T-cell (primary cell): Measurements from ENCODE around the gene RAB41. TPM values are rescaled to one million over a fixed set of nuclear protein-coding genes. Genes with fewer than 3 reads are reported as not detected.
"Not testable (repeated sequence)": the region's sequence is repeated elsewhere in the genome, so short reads cannot be mapped to it uniquely, and the experiment has no call there.

Source experiments
- ATAC-seq, 4 experiments: fragments of 200-7000 bp in 3 of 4; fragments of 150-1000 bp in 1 of 4; cut with Tn5 transposase; replicated peaks in 1 of 4; 1 replicate in 3 of 4; 2 replicates in 1 of 4; pipeline ENCODE4 v1.10.0; 2021; ENCODE audit warnings: moderate library complexity in 3 of 4, mild to moderate bottlenecking in 2 of 4, moderate number of reproducible peaks in 1 of 4
- CTCF ChIA-PET, 2 donors: fragments of 300-600 bp; sonication (Branson Sonifier 250); formaldehyde crosslinking; loops; one replicate each; lab custom pipeline; 2022; ENCODE audit warnings: antibody characterized with exemption in 2 of 2; lab: Charles Lee
- POLR2A ChIA-PET, 2 donors: fragments of 300-600 bp; sonication (Branson Sonifier 250); formaldehyde crosslinking; loops; one replicate each; lab custom pipeline; 2022; ENCODE audit warnings: antibody characterized with exemption in 2 of 2; lab: Charles Lee
- DNase-seq, 35 experiments: peaks; one replicate each; pipeline versions ENCODE4 v3.0.0 to v3.0.0-alpha.2; 2013 to 2023
- H3K27ac ChIP-seq: one replicate; pipeline ENCODE4 v1.5.1; 2013; ENCODE audit warnings: low read length
- H3K27me3 ChIP-seq, 2 experiments: replicated peaks in 1 of 2; 1 replicate in 1 of 2; 2 replicates in 1 of 2; pipeline versions ENCODE4 v1.6.1 to v1.7.0; 2013; ENCODE audit warnings: low read length in 1 of 2, mixed read lengths in 1 of 2; ENCODE audit not compliant: control insufficient read depth in 2 of 2, insufficient read depth in 2 of 2; ENCODE audit errors: extremely low read depth in 1 of 2
- H3K36me3 ChIP-seq, 2 donors: 1 replicate in 1 of 2; 2 replicates in 1 of 2; pipeline versions ENCODE4 v1.6.1 to v1.7.0; 2013; ENCODE audit warnings: low read length in 1 of 2; ENCODE audit not compliant: control insufficient read depth in 2 of 2, insufficient read depth in 1 of 2; ENCODE audit errors: extremely low read depth in 1 of 2
- H3K4me1 ChIP-seq, 2 experiments: 1 replicate in 1 of 2; 2 replicates in 1 of 2; pipeline versions ENCODE4 v1.6.1 to v1.7.0; 2013; ENCODE audit warnings: low read length in 2 of 2, mixed read lengths in 1 of 2; ENCODE audit not compliant: insufficient read depth in 2 of 2, control insufficient read depth in 1 of 2; ENCODE audit errors: extremely low read depth in 1 of 2
- H3K4me3 ChIP-seq, 2 donors: 1 replicate in 1 of 2; 2 replicates in 1 of 2; pipeline versions ENCODE4 v1.5.1 to v1.7.0; 2013; ENCODE audit warnings: mild to moderate bottlenecking in 2 of 2, low read length in 1 of 2, moderate library complexity in 1 of 2; ENCODE audit not compliant: control insufficient read depth in 1 of 2; ENCODE audit errors: extremely low read depth in 1 of 2
- H3K9me3 ChIP-seq: 2 replicates; pipeline ENCODE4 v1.7.0; 2013
- H3K27ac Mint-ChIP-seq, 2 donors: one replicate each; pipeline ENCODE4 v1.8.0; 2020 to 2021; ENCODE audit warnings: mild to moderate bottlenecking in 2 of 2, mixed read lengths in 2 of 2
- H3K27me3 Mint-ChIP-seq, 2 donors: one replicate each; pipeline ENCODE4 v1.8.0; 2021 to 2022; ENCODE audit warnings: mixed read lengths in 2 of 2
- H3K36me3 Mint-ChIP-seq: one replicate; pipeline ENCODE4 v1.8.0; 2021; ENCODE audit warnings: mixed read lengths
- H3K4me1 Mint-ChIP-seq, 3 donors: one replicate each; pipeline ENCODE4 v1.8.0; 2020 to 2022; ENCODE audit warnings: mixed read lengths in 3 of 3, mild to moderate bottlenecking in 1 of 3
- H3K4me3 Mint-ChIP-seq, 3 donors: one replicate each; pipeline ENCODE4 v1.8.0; 2020 to 2022; ENCODE audit warnings: mild to moderate bottlenecking in 3 of 3, mixed read lengths in 3 of 3, moderate library complexity in 3 of 3
- H3K9me3 Mint-ChIP-seq, 3 donors: one replicate each; pipeline ENCODE4 v1.8.0; 2020 to 2022; ENCODE audit warnings: mixed read lengths in 3 of 3
- WGBS: methylation state at CpG from one replicate; pipeline ENCODE4 v1.1.5; 2013; ENCODE audit warnings: missing lambda C conversion rate; ENCODE audit not compliant: insufficient coverage; 5-methylcytosine and 5-hydroxymethylcytosine counted together
- total RNA-seq, 35 experiments: library from RNA in 6 of 35; stranded (reverse) in 6 of 35; fragments of 120-200 nt in 1 of 35; gene quantifications; one replicate each; pipeline versions ENCODE4 v1.2.1 to v1.2.4 and lab custom pipeline; 2013 to 2026

RAB41 gene
- total RNA-seq: not detected
- not detected for total RNA-seq (2013)
- 0 reads per million in 29 experiments for total RNA-seq (lab: John Stamatoyannopoulos, UW)

DNA sequence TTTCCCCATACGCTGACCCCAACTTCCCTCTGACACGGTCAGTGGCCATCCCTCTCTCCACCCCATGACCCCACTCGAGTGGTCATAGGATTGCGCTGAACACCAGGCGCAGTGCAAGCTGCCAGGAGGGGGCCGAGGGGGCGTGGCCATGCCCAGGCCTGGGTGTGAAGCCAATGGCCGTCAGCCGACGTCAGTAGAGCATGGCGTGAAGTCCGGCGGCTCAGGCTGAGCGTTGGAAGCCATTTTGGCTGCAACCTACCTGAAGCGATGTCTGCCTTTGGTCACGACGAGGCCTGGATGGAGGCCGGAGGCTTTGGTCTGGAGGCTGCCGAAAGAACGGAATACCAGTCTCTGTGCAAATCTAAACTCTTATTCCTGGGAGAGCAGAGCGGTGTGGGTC, at the start of gene RAB41:
Gene RAB41, plus strand, starts transcription at position 222 of the 400 bp plus-strand sequence. Its CDS starts 46 bp downstream, at position 268.
- peaks cover 0 to 2% of the 10 kb centered on the region in 2 donors for H3K36me3 ChIP-seq
- no peak within 1 kb of the TSS for H3K4me3 Mint-ChIP-seq
- no peaks in the 10 kb centered on the region for H3K4me1 Mint-ChIP-seq
- peaks cover 0 to 18% of the 10 kb centered on the region in 2 donors for H3K27me3 Mint-ChIP-seq
- no peak within 1 kb of the TSS for H3K27ac ChIP-seq
- 95% methylated on average over 8 of the region's 21 CpGs for WGBS
- DNase-seq (no peak), ATAC-seq (no peak)
- H3K27ac Mint-ChIP-seq: no peak within 1 kb of the TSS
- no peak within 1 kb of the TSS for H3K4me3 ChIP-seq
- no peaks in the 10 kb centered on the region for H3K9me3 ChIP-seq
- POLR2A ChIA-PET: no interaction called here
- no peaks in the 10 kb centered on the region for H3K4me1 ChIP-seq
- CTCF ChIA-PET: no interaction called here
- H3K36me3 Mint-ChIP-seq: peaks cover 52% of the 10 kb centered on the region
- no peaks in the 10 kb centered on the region for H3K9me3 Mint-ChIP-seq
- no peaks in the 10 kb centered on the region for H3K27me3 ChIP-seq

DNA sequence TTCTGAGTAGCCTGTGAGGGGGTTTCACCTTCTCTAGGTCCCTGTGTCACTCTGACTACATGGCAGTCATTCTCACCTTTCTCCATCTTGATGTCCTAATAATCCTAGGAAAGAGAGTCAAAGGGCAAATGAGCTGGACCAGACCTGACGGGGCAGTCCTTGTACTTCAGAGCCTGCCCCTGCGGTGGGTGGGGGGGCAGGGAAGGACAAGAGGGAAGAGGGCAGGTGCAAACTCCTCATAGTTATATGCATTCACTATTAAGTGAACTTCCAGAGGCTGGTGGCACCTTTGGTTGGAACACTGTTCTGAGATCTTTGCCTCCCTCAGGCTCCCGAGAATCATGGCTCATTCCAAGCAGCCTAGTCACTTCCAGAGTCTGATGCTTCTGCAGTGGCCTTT, 47.6 kb upstream of the RAB41 start, which contains the start of gene AWAT1:
Gene AWAT1, plus strand, starts transcription at position 301 of the 400 bp plus-strand sequence. Its CDS starts 41 bp downstream, at position 342.
- H3K4me1 Mint-ChIP-seq: peaks cover 0 to 2% (median 0%) of the 10 kb centered on the region in 3 donors
- H3K4me3 Mint-ChIP-seq: no peak within 1 kb of the TSS
- H3K9me3 ChIP-seq: no peaks in the 10 kb centered on the region
- no peak within 1 kb of the TSS for H3K27ac ChIP-seq
- DNase-seq (no peak), ATAC-seq (no peak)
- no peak within 1 kb of the TSS for H3K4me3 ChIP-seq
- H3K36me3 Mint-ChIP-seq: peaks cover 5% of the 10 kb centered on the region
- H3K27ac Mint-ChIP-seq: no peak within 1 kb of the TSS
- peaks cover 0 to 2% of the 10 kb centered on the region in 2 donors for H3K27me3 Mint-ChIP-seq
- ChIA-PET CTCF (no interaction called here), POLR2A (no interaction called here)
- H3K36me3 ChIP-seq: no peaks in the 10 kb centered on the region
- H3K9me3 Mint-ChIP-seq: no peaks in the 10 kb centered on the region
- no CpG with 5 or more reads among the region's 3 CpGs for WGBS
- no peaks in the 10 kb centered on the region for H3K4me1 ChIP-seq
- H3K27me3 ChIP-seq: no peaks in the 10 kb centered on the region

DNA sequence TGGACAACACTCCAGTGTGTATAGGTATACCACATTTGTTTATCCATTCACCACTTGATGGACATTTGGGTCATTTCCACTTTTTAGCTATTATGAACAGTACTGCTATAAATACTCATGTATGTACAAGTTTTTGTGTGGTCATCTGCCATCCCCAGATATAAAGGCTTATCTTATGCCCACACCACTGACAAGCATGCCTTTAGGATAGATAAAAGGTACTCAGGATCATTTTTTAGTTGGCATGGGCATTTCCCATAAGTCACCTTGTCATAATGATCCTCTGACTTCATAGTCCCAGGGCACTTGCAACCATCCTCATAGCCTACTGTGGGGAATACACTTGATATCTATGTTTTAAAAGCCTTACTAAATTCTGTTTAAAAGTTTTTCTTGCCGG, 41.2 kb upstream of the RAB41 start:
- H3K9me3 ChIP-seq: no peaks in the 10 kb centered on the region
- no peak overlapping the region for H3K4me3 Mint-ChIP-seq
- CTCF ChIA-PET: interaction anchor here in 1 of 2 donors (0.6 kb wide), 1 partner anchor 67 kb away, joined by 3 read pairs; no protein-coding TSS in a partner anchor
- H3K4me1 Mint-ChIP-seq: no peaks in the 10 kb centered on the region
- no peaks in the 10 kb centered on the region for H3K27me3 ChIP-seq
- ATAC-seq (no peak), DNase-seq (no peak)
- no peaks in the 10 kb centered on the region for H3K36me3 ChIP-seq
- no peaks in the 10 kb centered on the region for H3K36me3 Mint-ChIP-seq
- POLR2A ChIA-PET: no interaction called here
- H3K27ac Mint-ChIP-seq: no peak overlapping the region
- no peak overlapping the region for H3K27ac ChIP-seq
- no CpG with 5 or more reads among the region's 1 CpG for WGBS
- no peaks in the 10 kb centered on the region for H3K9me3 Mint-ChIP-seq
- peaks cover 2 to 5% of the 10 kb centered on the region in 2 donors for H3K27me3 Mint-ChIP-seq
- no peak overlapping the region for H3K4me3 ChIP-seq
- no peaks in the 10 kb centered on the region for H3K4me1 ChIP-seq

DNA sequence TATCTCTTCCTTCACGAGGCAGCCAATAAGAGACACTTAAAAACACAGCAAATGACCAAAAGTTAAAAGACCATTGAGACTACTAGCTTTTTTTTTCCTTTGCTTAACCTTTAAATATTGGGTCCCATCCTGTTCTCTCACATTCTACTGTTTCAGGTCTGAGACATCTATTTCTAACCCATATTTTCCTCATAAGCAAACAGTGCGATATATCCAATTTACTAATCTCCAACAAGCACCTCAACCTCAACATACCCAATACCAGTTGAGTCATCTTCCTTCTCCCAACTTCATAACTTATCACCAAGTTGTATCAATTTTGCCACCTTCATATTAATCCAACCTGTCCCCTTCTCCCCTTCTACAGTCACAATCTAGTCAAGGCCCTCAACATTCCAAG, 40.5 kb upstream of the RAB41 start:
- Histone ChIP-seq H3K4me1 (no peaks in the 10 kb centered on the region), H3K36me3 (no peaks in the 10 kb centered on the region), H3K27me3 (no peaks in the 10 kb centered on the region), H3K9me3 (no peaks in the 10 kb centered on the region), H3K4me3 (no peak overlapping the region), H3K27ac (no peak overlapping the region)
- Mint-ChIP-seq H3K9me3 (no peaks in the 10 kb centered on the region), H3K27ac (no peak overlapping the region), H3K36me3 (no peaks in the 10 kb centered on the region), H3K4me3 (no peak overlapping the region), H3K4me1 (no peaks in the 10 kb centered on the region), H3K27me3 (peaks cover 2 to 5% of the 10 kb centered on the region in 2 donors)
- POLR2A ChIA-PET: no interaction called here
- no CpG with 5 or more reads among the region's 2 CpGs for WGBS
- ATAC-seq (no peak), DNase-seq (no peak)
- CTCF ChIA-PET: no interaction called here

DNA sequence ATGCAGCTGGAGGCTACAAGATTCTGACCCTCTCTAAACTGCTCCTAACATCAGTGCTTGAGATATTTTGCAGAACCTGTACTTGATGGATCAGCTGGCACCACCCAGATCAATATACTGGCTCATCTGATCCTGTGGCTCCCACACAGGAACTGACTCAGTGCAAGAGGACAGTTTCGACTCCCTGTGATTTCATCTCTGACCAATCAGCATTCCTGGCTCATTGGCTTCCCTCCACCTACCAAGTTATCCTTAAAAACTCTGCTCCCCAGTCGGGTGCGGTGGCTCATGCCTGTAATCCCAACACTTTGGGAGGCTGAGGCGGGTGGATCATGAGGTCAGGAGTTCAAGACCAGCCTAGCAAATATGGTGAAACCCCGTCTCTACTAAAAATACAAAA, 38.4 kb upstream of the RAB41 start:
- H3K4me3 ChIP-seq, H3K9me3 Mint-ChIP-seq, H3K4me3 Mint-ChIP-seq, CTCF ChIA-PET, H3K27ac Mint-ChIP-seq, DNase-seq, H3K36me3 Mint-ChIP-seq, H3K27me3 Mint-ChIP-seq, H3K4me1 ChIP-seq, POLR2A ChIA-PET, H3K36me3 ChIP-seq, ATAC-seq, H3K9me3 ChIP-seq, H3K4me1 Mint-ChIP-seq, H3K27me3 ChIP-seq, H3K27ac ChIP-seq: not testable (repeated sequence)
- 20% methylated on average over 1 of the region's 5 CpGs for WGBS

DNA sequence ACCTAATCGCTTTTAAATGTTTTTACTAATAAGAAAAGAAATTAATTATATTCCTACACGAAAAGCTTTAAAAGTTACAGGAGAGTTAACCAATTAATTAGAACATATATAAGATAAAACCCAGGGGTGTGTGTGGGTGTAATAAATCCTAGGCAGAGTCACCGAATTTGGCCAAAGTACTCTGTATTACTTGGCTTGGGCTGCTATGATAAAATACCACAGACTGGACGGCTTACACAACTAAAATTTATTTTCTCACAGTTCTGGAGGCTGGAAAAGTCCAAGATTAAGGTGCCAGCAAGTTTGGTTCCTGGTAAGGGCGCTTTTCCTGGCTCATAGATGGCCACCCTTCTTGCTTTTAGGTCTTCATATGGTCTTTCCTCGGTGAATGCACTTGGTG, 37.1 kb upstream of the RAB41 start:
- ATAC-seq (no peak), DNase-seq (no peak)
- Mint-ChIP-seq H3K9me3 (no peaks in the 10 kb centered on the region), H3K27ac (no peak overlapping the region), H3K4me3 (no peak overlapping the region), H3K4me1 (no peaks in the 10 kb centered on the region), H3K27me3 (peaks cover 0 to 9% of the 10 kb centered on the region in 2 donors), H3K36me3 (no peaks in the 10 kb centered on the region)
- H3K9me3 ChIP-seq: no peaks in the 10 kb centered on the region
- ChIA-PET POLR2A (no interaction called here), CTCF (no interaction called here)
- H3K36me3 ChIP-seq: no peaks in the 10 kb centered on the region
- no peaks in the 10 kb centered on the region for H3K4me1 ChIP-seq
- H3K27me3 ChIP-seq: no peaks in the 10 kb centered on the region
- H3K27ac ChIP-seq: no peak overlapping the region
- no CpG with 5 or more reads among the region's 6 CpGs for WGBS
- H3K4me3 ChIP-seq: no peak overlapping the region

DNA sequence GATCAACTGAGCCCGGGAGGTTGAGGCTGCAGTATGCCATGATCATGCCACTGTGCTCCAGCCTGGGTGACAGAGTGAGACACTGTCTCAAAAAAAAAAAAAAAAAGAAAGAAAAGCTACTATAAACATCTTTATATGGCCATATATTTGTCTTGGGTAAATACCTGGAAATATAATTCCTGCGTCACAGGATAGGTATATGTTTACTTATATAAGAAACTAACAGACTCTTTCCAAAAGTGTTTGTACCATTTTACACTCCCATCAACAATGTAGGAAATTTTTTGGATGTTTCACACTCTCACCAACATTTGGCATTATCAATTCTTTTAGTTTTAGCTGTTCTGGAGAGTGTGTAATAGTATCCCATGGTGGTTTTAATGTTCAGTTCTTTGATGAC, 34.7 kb upstream of the RAB41 start:
- no peak overlapping the region for H3K4me3 Mint-ChIP-seq
- ATAC-seq (no peak), DNase-seq (no peak)
- H3K9me3 Mint-ChIP-seq: no peaks in the 10 kb centered on the region
- H3K9me3 ChIP-seq: no peaks in the 10 kb centered on the region
- H3K27me3 Mint-ChIP-seq: peaks cover 0 to 9% of the 10 kb centered on the region in 2 donors
- POLR2A ChIA-PET: no interaction called here
- no peak overlapping the region for H3K27ac ChIP-seq
- WGBS: no CpG with 5 or more reads among the region's 2 CpGs
- no peaks in the 10 kb centered on the region for H3K27me3 ChIP-seq
- H3K36me3 ChIP-seq: no peaks in the 10 kb centered on the region
- H3K4me1 ChIP-seq: no peaks in the 10 kb centered on the region
- H3K27ac Mint-ChIP-seq: no peak overlapping the region
- no peaks in the 10 kb centered on the region for H3K4me1 Mint-ChIP-seq
- CTCF ChIA-PET: no interaction called here
- no peaks in the 10 kb centered on the region for H3K36me3 Mint-ChIP-seq
- H3K4me3 ChIP-seq: no peak overlapping the region
